OCI-LY7 (cell line): ENCODE data around the gene REV3L. TPM values are rescaled to one million over a fixed set of nuclear protein-coding genes. Genes with fewer than 3 reads are reported as not detected.

ENCODE experiments used
- BruUV-seq: library from RNA; stranded (reverse); fragments of 400-500 nt; replicated peaks from 2 replicates; lab custom pipeline; 2021; lab: Mats Ljungman, UMichigan
- CTCF ChIA-PET: fragments of 300-600 bp; sonication (Branson Sonifier 250); formaldehyde crosslinking; loops from one replicate; lab custom pipeline; 2022; ENCODE audit warnings: antibody characterized with exemption; ENCODE audit not compliant: unreplicated experiment; lab: Charles Lee
- POLR2A ChIA-PET: fragments of 300-600 bp; sonication (Branson Sonifier 250); formaldehyde crosslinking; loops from one replicate; lab custom pipeline; 2022; ENCODE audit warnings: antibody characterized with exemption; lab: Charles Lee
- DNase-seq: peaks from one replicate; pipeline ENCODE4 v3.0.0-alpha.2; 2015; ENCODE audit warnings: low spot score
- H2AFZ ChIP-seq: fragments of 200-600 bp; sonication (generic), shearing (Covaris generic); 2 replicates; pipeline ENCODE4 v1.6.1; 2014; ENCODE audit warnings: mild to moderate bottlenecking, antibody characterized with exemption, low read length, moderate library complexity
- H3K27ac ChIP-seq: fragments of 200-600 bp; sonication (generic); 2 replicates; pipeline ENCODE4 v1.5.1; 2014; ENCODE audit warnings: mixed run types, low read depth, mild to moderate bottlenecking, moderate library complexity, low read length, inconsistent platforms; ENCODE audit not compliant: poor library complexity, severe bottlenecking
- H3K36me3 ChIP-seq: fragments of 200-600 bp; sonication (generic); 2 replicates; pipeline ENCODE4 v1.6.1; 2014; ENCODE audit warnings: mild to moderate bottlenecking, antibody characterized with exemption, low read length, moderate library complexity, mixed read lengths; ENCODE audit not compliant: insufficient read depth
- H3K4me1 ChIP-seq: fragments of 200-600 bp; sonication (generic); 2 replicates; pipeline ENCODE4 v1.5.1; 2014; ENCODE audit warnings: mild to moderate bottlenecking, low read length; ENCODE audit not compliant: insufficient read depth, poor library complexity, severe bottlenecking
- H3K4me2 ChIP-seq: fragments of 200-600 bp; sonication (generic); 2 replicates; pipeline ENCODE4 v1.6.1; 2014; ENCODE audit warnings: mild to moderate bottlenecking, low read length
- H3K4me3 ChIP-seq: fragments of 200-600 bp; sonication (generic); 2 replicates; pipeline ENCODE4 v1.5.1; 2014; ENCODE audit warnings: mild to moderate bottlenecking, low read depth, low read length; ENCODE audit not compliant: poor library complexity, severe bottlenecking
- H3K79me2 ChIP-seq: fragments of 200-600 bp; sonication (generic); 2 replicates; pipeline ENCODE4 v1.6.1; 2016; ENCODE audit warnings: low read depth, mild to moderate bottlenecking, low read length, moderate library complexity, mixed read lengths; ENCODE audit not compliant: insufficient read depth
- H3K9me2 ChIP-seq: fragments of 200-600 bp; sonication (generic); 2 replicates; pipeline ENCODE4 v1.6.1; 2016; ENCODE audit warnings: mild to moderate bottlenecking, low read length, mixed read lengths; ENCODE audit not compliant: insufficient read depth
- H3K9me3 ChIP-seq: fragments of 200-600 bp; sonication (generic); 2 replicates; pipeline ENCODE4 v1.6.1; 2014; ENCODE audit warnings: mild to moderate bottlenecking, mixed run types, low read length, mixed read lengths
- H4K20me1 ChIP-seq: fragments of 200-600 bp; sonication (generic); 2 replicates; pipeline ENCODE4 v1.6.1; 2014; ENCODE audit warnings: mild to moderate bottlenecking, antibody characterized with exemption, low read length, moderate library complexity, mixed read lengths; ENCODE audit not compliant: insufficient read depth
- CTCF ChIP-seq: fragments of 200-600 bp; sonication (generic); conservative IDR thresholded peaks from 2 replicates; pipeline ENCODE4 v1.5.1; 2014; ENCODE audit warnings: mild to moderate bottlenecking, antibody characterized with exemption, low read length, moderate library complexity, mixed read lengths
- EZH2phosphoT487 ChIP-seq: fragments of 200-600 bp; sonication (generic); IDR thresholded peaks from 2 replicates; pipeline ENCODE4 v1.6.1; 2018; ENCODE audit warnings: low read depth, borderline replicate concordance, mild to moderate bottlenecking, mixed run types, antibody characterized with exemption, low read length, moderate library complexity, mixed read lengths
- intact Hi-C: fragments of 100-400 bp; cut with micrococcal nuclease; formaldehyde crosslinking; loops from one replicate; pipeline ENCODE4 v1.10.0; 2022; ENCODE audit not compliant: unreplicated experiment
- total RNA-seq, 2 experiments: library from RNA; depleted of rRNA in 1 of 2; stranded (reverse); fragments of >200 nt in 1 of 2; shearing (Covaris generic) in 1 of 2; gene quantifications; 2 replicates each; pipeline ENCODE4 v1.2.3, GENCODE V29; 2014 to 2022

Gene REV3L
- total RNA-seq, 2 experiments from 2014 or later, result 24.8 to 33.4 TPM

GRCh38 chr6:111474106-111474505, 8.9 kb downstream of the REV3L start:
- BruUV-seq, result no TSS peak
- Histone ChIP-seq H3K36me3 (peaks cover 16% of the 10 kb centered on the region; the same call in 1 of the 2 replicates), H3K27ac (no peak overlapping the region), H3K79me2 (peaks cover 95% of the 10 kb centered on the region), H3K9me2 (no peaks in the 10 kb centered on the region), H3K9me3 (no peaks in the 10 kb centered on the region), H3K4me3 (no peak overlapping the region), H3K4me1 (peaks cover 23% of the 10 kb centered on the region), H3K4me2 (no peak overlapping the region), H2AFZ (no peak overlapping the region), H4K20me1 (peaks cover 16% of the 10 kb centered on the region)
- ChIA-PET CTCF (no interaction called here), POLR2A (interaction anchor here (0.6 kb wide), 1 partner anchor 12 kb away, joined by 6 read pairs; no protein-coding TSS in a partner anchor)
- no peak for DNase-seq
- TF ChIP-seq CTCF, result no peak
- no peak for TF ChIP-seq EZH2phosphoT487
- intact Hi-C loops, result no loop called here

GRCh38 chr6:111472933-111473435, 10.0 kb downstream of the REV3L start:
- no peak for DNase-seq
- ChIA-PET CTCF (no interaction called here), POLR2A (interaction anchor here (0.6 kb wide), 1 partner anchor 42 kb away, joined by 4 read pairs; no protein-coding TSS in a partner anchor)
- Histone ChIP-seq H3K27ac (no peak overlapping the region), H4K20me1 (peaks cover 8% of the 10 kb centered on the region), H3K4me2 (no peak overlapping the region), H3K4me1 (peaks cover 12% of the 10 kb centered on the region), H3K9me2 (no peaks in the 10 kb centered on the region), H3K9me3 (no peaks in the 10 kb centered on the region), H2AFZ (no peak overlapping the region), H3K79me2 (peaks cover 93% of the 10 kb centered on the region), H3K4me3 (no peak overlapping the region), H3K36me3 (peaks cover 20% of the 10 kb centered on the region; the same call in 1 of the 2 replicates)
- intact Hi-C loops, result no loop called here
- BruUV-seq, result no TSS peak
- TF ChIP-seq CTCF, result no peak
- no peak for TF ChIP-seq EZH2phosphoT487

- peaks cover 23% of the 10 kb centered on the region; the same call in 1 of the 2 replicates for H3K36me3 ChIP-seq
- no peak overlapping the region for H3K27ac ChIP-seq
- no TSS peak for BruUV-seq
- no peak overlapping the region for H2AFZ ChIP-seq
- TF ChIP-seq CTCF, result no peak
- TF ChIP-seq EZH2phosphoT487, result no peak
- H3K4me2 ChIP-seq, result no peak overlapping the region
- CTCF ChIA-PET, result no interaction called here
- H3K4me1 ChIP-seq, result peaks cover 1% of the 10 kb centered on the region
- no peaks in the 10 kb centered on the region for H3K9me3 ChIP-seq
- intact Hi-C loops, result no loop called here
- no peak for DNase-seq
- peaks cover 5% of the 10 kb centered on the region for H4K20me1 ChIP-seq
- POLR2A ChIA-PET, result interaction anchor here (0.6 to 1.1 kb wide), 2 partner anchors 9 to 18 kb away, joined by 3 to 4 read pairs; no protein-coding TSS in a partner anchor
- peaks cover 91% of the 10 kb centered on the region for H3K79me2 ChIP-seq
- no peaks in the 10 kb centered on the region for H3K9me2 ChIP-seq
- no peak overlapping the region for H3K4me3 ChIP-seq
These were observed 11.1 kb downstream of the REV3L start for GRCh38 chr6:111471958-111472357.
